ENCODE data around the gene OR9Q1. TPM values are rescaled to one million over a fixed set of nuclear protein-coding genes. Genes with fewer than 3 reads are reported as not detected.
A peak's percentile ranks its signal among the peaks of the same experiment; 100 is the strongest.
"Not testable (repeated sequence)": the region's sequence is repeated elsewhere in the genome, so short reads cannot be mapped to it uniquely, and the experiment has no call there.

OR9Q1 gene
- polyA plus RNA-seq, 2 donors, result not detected

- no peak overlapping the region for H3K27ac ChIP-seq (ENCODE audit: low read depth in 2 of 2, low read length in 1 of 2)
- WGBS, 2 donors, result 43 to 73% methylated on average over 3 of the region's 3 CpGs
- H3K27me3 ChIP-seq (ENCODE audit: control insufficient read depth in 1 of 2, insufficient read depth in 2 of 2, low read length in 2 of 2), result no peaks in the 10 kb centered on the region
- no peak overlapping the region for H3K4me3 ChIP-seq (ENCODE audit: low read depth in 1 of 2, low read length in 2 of 2)
- no peaks in the 10 kb centered on the region for H3K9me3 ChIP-seq (ENCODE audit: control insufficient read depth in 2 of 2, insufficient read depth in 1 of 2, low read depth in 1 of 2, low read length in 1 of 2)
- H3K36me3 ChIP-seq (ENCODE audit: control insufficient read depth in 2 of 2, insufficient read depth in 2 of 2, low read length in 1 of 2), result no peaks in the 10 kb centered on the region
- no peaks in the 10 kb centered on the region for H3K4me1 ChIP-seq (ENCODE audit: control insufficient read depth in 2 of 2, insufficient read depth in 2 of 2, low read length in 1 of 2)
These were observed 40.5 kb upstream of the OR9Q1 start for GRCh38 chr11:57983191-57983590.

DNA sequence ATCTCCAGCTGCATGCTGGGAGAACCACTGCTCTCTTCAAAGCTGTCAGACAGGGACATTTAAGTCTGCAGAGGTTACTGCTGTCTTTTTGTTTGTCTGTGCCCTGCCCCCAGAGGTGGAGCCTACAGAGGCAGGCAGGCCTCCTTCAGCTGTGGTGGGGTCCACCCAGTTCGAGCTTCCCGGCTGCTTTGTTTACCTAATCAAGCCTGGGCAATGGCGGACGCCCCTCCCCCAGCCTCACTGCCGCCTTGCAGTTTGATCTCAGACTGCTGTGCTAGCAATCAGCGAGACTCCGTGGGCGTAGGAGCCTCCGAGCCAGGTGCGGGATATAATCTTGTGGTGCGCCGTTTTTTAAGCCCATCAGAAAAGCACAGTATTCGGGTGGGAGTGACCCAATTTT, 24.2 kb upstream of the OR9Q1 start:
- not testable (repeated sequence) for H3K27me3 ChIP-seq (ENCODE audit: control insufficient read depth in 1 of 2, insufficient read depth in 2 of 2, low read length in 2 of 2); H3K36me3 ChIP-seq (ENCODE audit: control insufficient read depth in 2 of 2, insufficient read depth in 2 of 2, low read length in 1 of 2); H3K4me3 ChIP-seq (ENCODE audit: low read depth in 1 of 2, low read length in 2 of 2); H3K4me1 ChIP-seq (ENCODE audit: control insufficient read depth in 2 of 2, insufficient read depth in 2 of 2, low read length in 1 of 2); H3K27ac ChIP-seq (ENCODE audit: low read depth in 2 of 2, low read length in 1 of 2); H3K9me3 ChIP-seq (ENCODE audit: control insufficient read depth in 2 of 2, insufficient read depth in 1 of 2, low read depth in 1 of 2, low read length in 1 of 2)
- WGBS, 2 donors, result 67 to 76% methylated on average over 11 to 13 of the region's 13 CpGs

- not testable (repeated sequence) for H3K36me3 ChIP-seq (ENCODE audit: control insufficient read depth in 2 of 2, insufficient read depth in 2 of 2, low read length in 1 of 2); H3K4me1 ChIP-seq (ENCODE audit: control insufficient read depth in 2 of 2, insufficient read depth in 2 of 2, low read length in 1 of 2); H3K9me3 ChIP-seq (ENCODE audit: control insufficient read depth in 2 of 2, insufficient read depth in 1 of 2, low read depth in 1 of 2, low read length in 1 of 2); H3K27ac ChIP-seq (ENCODE audit: low read depth in 2 of 2, low read length in 1 of 2); H3K27me3 ChIP-seq (ENCODE audit: control insufficient read depth in 1 of 2, insufficient read depth in 2 of 2, low read length in 2 of 2); H3K4me3 ChIP-seq (ENCODE audit: low read depth in 1 of 2, low read length in 2 of 2)
- WGBS, 2 donors, result 87 to 95% methylated on average over 6 to 10 of the region's 10 CpGs
These were observed 23.7 kb upstream of the OR9Q1 start for GRCh38 chr11:58000021-58000420.

DNA sequence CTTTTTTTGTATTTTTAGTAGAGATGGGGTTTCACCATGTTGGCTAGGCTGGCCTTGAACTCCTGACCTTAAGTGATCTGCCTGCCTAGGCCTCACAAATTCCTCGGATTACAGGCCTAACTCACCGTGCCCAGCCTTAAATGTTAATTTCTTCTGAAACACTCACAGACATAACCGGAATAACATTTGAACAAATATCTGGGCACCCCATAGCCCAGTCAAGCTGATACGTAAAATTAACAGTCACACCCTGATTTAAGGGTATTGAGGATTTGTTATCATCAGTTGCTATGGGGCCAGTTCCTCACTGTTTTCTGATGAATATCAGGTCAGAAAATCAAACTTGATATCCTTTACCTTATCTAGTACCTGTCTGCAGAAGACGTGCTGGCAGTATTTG, 23.0 kb upstream of the OR9Q1 start:
- no peaks in the 10 kb centered on the region for H3K27me3 ChIP-seq (ENCODE audit: control insufficient read depth in 1 of 2, insufficient read depth in 2 of 2, low read length in 2 of 2)
- H3K4me1 ChIP-seq (ENCODE audit: control insufficient read depth in 2 of 2, insufficient read depth in 2 of 2, low read length in 1 of 2), result no peaks in the 10 kb centered on the region
- WGBS, 2 donors, result 66 to 70% methylated on average over 5 of the region's 5 CpGs
- no peaks in the 10 kb centered on the region for H3K9me3 ChIP-seq (ENCODE audit: control insufficient read depth in 2 of 2, insufficient read depth in 1 of 2, low read depth in 1 of 2, low read length in 1 of 2)
- H3K4me3 ChIP-seq (ENCODE audit: low read depth in 1 of 2, low read length in 2 of 2), result no peak overlapping the region
- H3K27ac ChIP-seq (ENCODE audit: low read depth in 2 of 2, low read length in 1 of 2), result no peak overlapping the region
- no peaks in the 10 kb centered on the region for H3K36me3 ChIP-seq (ENCODE audit: control insufficient read depth in 2 of 2, insufficient read depth in 2 of 2, low read length in 1 of 2)

DNA sequence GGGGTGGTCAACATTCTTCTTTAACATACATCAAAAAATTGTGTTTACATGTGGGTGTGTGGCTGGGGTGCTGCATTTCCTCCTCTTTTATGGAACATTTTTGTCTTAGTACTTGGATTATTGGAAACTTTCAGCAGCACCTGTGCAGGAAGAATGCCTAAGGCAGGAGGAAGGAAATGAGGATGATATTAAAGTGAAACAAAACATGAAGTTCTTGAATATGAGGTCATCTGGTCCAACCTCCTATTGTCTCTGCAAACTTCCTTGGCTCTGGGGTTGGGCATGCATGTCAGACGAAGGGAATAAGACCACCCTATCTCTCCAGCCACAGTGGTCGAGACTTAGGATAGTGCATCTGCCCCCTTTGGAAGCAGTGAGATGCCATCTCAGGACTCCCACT, 20.6 kb upstream of the OR9Q1 start:
- no peak overlapping the region for H3K27ac ChIP-seq (ENCODE audit: low read depth in 2 of 2, low read length in 1 of 2)

GRCh38 chr11:58003591-58003990, 20.1 kb upstream of the OR9Q1 start:
- H3K27ac ChIP-seq (ENCODE audit: low read depth in 2 of 2, low read length in 1 of 2), result no peak overlapping the region
- no peaks in the 10 kb centered on the region for H3K27me3 ChIP-seq (ENCODE audit: control insufficient read depth in 1 of 2, insufficient read depth in 2 of 2, low read length in 2 of 2)
- no peak overlapping the region for H3K4me3 ChIP-seq (ENCODE audit: low read depth in 1 of 2, low read length in 2 of 2)
- no peaks in the 10 kb centered on the region for H3K36me3 ChIP-seq (ENCODE audit: control insufficient read depth in 2 of 2, insufficient read depth in 2 of 2, low read length in 1 of 2)
- H3K9me3 ChIP-seq (ENCODE audit: control insufficient read depth in 2 of 2, insufficient read depth in 1 of 2, low read depth in 1 of 2, low read length in 1 of 2), result no peaks in the 10 kb centered on the region
- H3K4me1 ChIP-seq (ENCODE audit: control insufficient read depth in 2 of 2, insufficient read depth in 2 of 2, low read length in 1 of 2), result no peaks in the 10 kb centered on the region

More for the DNA sequence above, 20.6 kb upstream of the OR9Q1 start:
- 63 to 67% methylated on average over 2 of the region's 2 CpGs for WGBS, 2 donors
- Histone ChIP-seq H3K9me3 (ENCODE audit: control insufficient read depth in 2 of 2, insufficient read depth in 1 of 2, low read depth in 1 of 2, low read length in 1 of 2) (no peaks in the 10 kb centered on the region), H3K4me1 (ENCODE audit: control insufficient read depth in 2 of 2, insufficient read depth in 2 of 2, low read length in 1 of 2) (no peaks in the 10 kb centered on the region), H3K4me3 (ENCODE audit: low read depth in 1 of 2, low read length in 2 of 2) (no peak overlapping the region), H3K36me3 (ENCODE audit: control insufficient read depth in 2 of 2, insufficient read depth in 2 of 2, low read length in 1 of 2) (no peaks in the 10 kb centered on the region), H3K27me3 (ENCODE audit: control insufficient read depth in 1 of 2, insufficient read depth in 2 of 2, low read length in 2 of 2) (no peaks in the 10 kb centered on the region)

GRCh38 chr11:58004664-58005063, 19.0 kb upstream of the OR9Q1 start:
- no peaks in the 10 kb centered on the region for H3K27me3 ChIP-seq (ENCODE audit: control insufficient read depth in 1 of 2, insufficient read depth in 2 of 2, low read length in 2 of 2)
- no peak overlapping the region for H3K27ac ChIP-seq (ENCODE audit: low read depth in 2 of 2, low read length in 1 of 2)
- WGBS, 2 donors, result 56 to 69% methylated on average over 6 of the region's 6 CpGs
- no peaks in the 10 kb centered on the region for H3K36me3 ChIP-seq (ENCODE audit: control insufficient read depth in 2 of 2, insufficient read depth in 2 of 2, low read length in 1 of 2)
- no peaks in the 10 kb centered on the region for H3K4me1 ChIP-seq (ENCODE audit: control insufficient read depth in 2 of 2, insufficient read depth in 2 of 2, low read length in 1 of 2)
- H3K4me3 ChIP-seq (ENCODE audit: low read depth in 1 of 2, low read length in 2 of 2), result no peak overlapping the region
- no peaks in the 10 kb centered on the region for H3K9me3 ChIP-seq (ENCODE audit: control insufficient read depth in 2 of 2, insufficient read depth in 1 of 2, low read depth in 1 of 2, low read length in 1 of 2)

GRCh38 chr11:58006940-58007339, 16.7 kb upstream of the OR9Q1 start:
- Histone ChIP-seq H3K9me3 (ENCODE audit: control insufficient read depth in 2 of 2, insufficient read depth in 1 of 2, low read depth in 1 of 2, low read length in 1 of 2) (no peaks in the 10 kb centered on the region), H3K27ac (ENCODE audit: low read depth in 2 of 2, low read length in 1 of 2) (no peak overlapping the region), H3K27me3 (ENCODE audit: control insufficient read depth in 1 of 2, insufficient read depth in 2 of 2, low read length in 2 of 2) (no peaks in the 10 kb centered on the region), H3K4me1 (ENCODE audit: control insufficient read depth in 2 of 2, insufficient read depth in 2 of 2, low read length in 1 of 2) (no peaks in the 10 kb centered on the region), H3K4me3 (ENCODE audit: low read depth in 1 of 2, low read length in 2 of 2) (no peak overlapping the region), H3K36me3 (ENCODE audit: control insufficient read depth in 2 of 2, insufficient read depth in 2 of 2, low read length in 1 of 2) (no peaks in the 10 kb centered on the region)
- WGBS, 2 donors, result 49 to 69% methylated on average over 2 of the region's 2 CpGs

- H3K27me3 ChIP-seq (ENCODE audit: control insufficient read depth in 1 of 2, insufficient read depth in 2 of 2, low read length in 2 of 2), result no peaks in the 10 kb centered on the region
- WGBS, 2 donors, result 73 to 76% methylated on average over 6 of the region's 6 CpGs
- no peaks in the 10 kb centered on the region for H3K9me3 ChIP-seq (ENCODE audit: control insufficient read depth in 2 of 2, insufficient read depth in 1 of 2, low read depth in 1 of 2, low read length in 1 of 2)
- H3K4me1 ChIP-seq (ENCODE audit: control insufficient read depth in 2 of 2, insufficient read depth in 2 of 2, low read length in 1 of 2), result no peaks in the 10 kb centered on the region
- no peak overlapping the region for H3K4me3 ChIP-seq (ENCODE audit: low read depth in 1 of 2, low read length in 2 of 2)
- no peaks in the 10 kb centered on the region for H3K36me3 ChIP-seq (ENCODE audit: control insufficient read depth in 2 of 2, insufficient read depth in 2 of 2, low read length in 1 of 2)
- no peak overlapping the region for H3K27ac ChIP-seq (ENCODE audit: low read depth in 2 of 2, low read length in 1 of 2)
These were observed 11.9 kb upstream of the OR9Q1 start for GRCh38 chr11:58011771-58012170.

GRCh38 chr11:58024601-58025091, 965 bp downstream of the OR9Q1 start:
- no peaks in the 10 kb centered on the region for H3K9me3 ChIP-seq (ENCODE audit: control insufficient read depth in 2 of 2, insufficient read depth in 1 of 2, low read depth in 1 of 2, low read length in 1 of 2)
- WGBS, 2 donors, result 14 to 25% methylated on average over 8 of the region's 8 CpGs
- H3K27ac ChIP-seq (ENCODE audit: low read depth in 2 of 2, low read length in 1 of 2), result peak overlapping the region in 1 of 2 donors; percentile 30

More at GRCh38 chr11:58024601-58025091, 965 bp downstream of the OR9Q1 start:
- H3K4me1 ChIP-seq (ENCODE audit: control insufficient read depth in 2 of 2, insufficient read depth in 2 of 2, low read length in 1 of 2), result peaks cover 0 to 3% of the 10 kb centered on the region in 2 donors
- H3K36me3 ChIP-seq (ENCODE audit: control insufficient read depth in 2 of 2, insufficient read depth in 2 of 2, low read length in 1 of 2), result no peaks in the 10 kb centered on the region
- H3K4me3 ChIP-seq (ENCODE audit: low read depth in 1 of 2, low read length in 2 of 2), result no peak overlapping the region
- no peaks in the 10 kb centered on the region for H3K27me3 ChIP-seq (ENCODE audit: control insufficient read depth in 1 of 2, insufficient read depth in 2 of 2, low read length in 2 of 2)
